ENCODE data around the gene FAM120B. TPM values are rescaled to one million over a fixed set of nuclear protein-coding genes. Genes with fewer than 3 reads are reported as not detected.

The FAM120B gene
- total RNA-seq, 4 donors from 2014 or later, result 25.0 to 32.8 (median 27.5) TPM

DNA sequence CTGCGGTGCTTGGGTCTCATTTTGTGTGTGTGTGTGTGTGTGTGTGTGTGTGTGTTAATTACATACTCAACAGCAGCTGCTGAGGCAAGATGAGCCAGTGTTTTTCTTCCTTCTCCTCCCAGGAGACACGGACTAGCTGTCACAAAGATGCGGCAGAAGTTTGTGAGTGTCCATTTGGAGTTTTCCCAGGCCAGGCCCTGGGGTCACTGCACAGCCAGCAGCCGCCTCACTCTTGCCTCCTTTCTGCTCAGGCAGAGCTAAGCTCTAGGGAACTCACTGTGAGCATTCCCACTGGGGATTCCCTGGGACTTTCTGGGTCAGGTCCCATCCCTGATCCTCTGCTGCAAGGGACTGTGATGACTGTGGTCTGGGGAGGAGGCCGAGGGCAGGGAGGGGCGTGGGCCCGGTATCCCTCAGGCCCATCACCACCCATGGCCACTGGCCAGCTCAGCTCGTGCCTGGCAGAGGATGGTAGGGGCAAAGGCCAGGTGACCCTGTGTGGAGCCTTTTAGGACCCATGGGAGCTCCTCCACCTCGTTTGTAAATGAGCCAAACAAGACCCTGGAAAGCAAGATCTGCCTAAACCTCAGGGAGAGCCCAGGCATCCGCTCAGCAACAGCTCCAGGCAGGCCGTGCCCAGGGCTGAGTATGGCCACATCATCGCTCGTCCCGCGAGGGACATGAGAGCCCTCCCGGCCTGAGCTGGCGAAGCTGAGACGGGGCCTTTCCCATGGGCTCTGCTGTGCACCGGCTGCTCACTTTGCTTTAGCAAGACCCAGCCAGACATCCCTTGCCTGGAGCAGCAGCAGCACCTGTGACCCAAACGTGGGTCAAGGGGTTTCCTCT lies 144.6 kb downstream of the FAM120B start:
- TF ChIP-seq, protein P1, sequence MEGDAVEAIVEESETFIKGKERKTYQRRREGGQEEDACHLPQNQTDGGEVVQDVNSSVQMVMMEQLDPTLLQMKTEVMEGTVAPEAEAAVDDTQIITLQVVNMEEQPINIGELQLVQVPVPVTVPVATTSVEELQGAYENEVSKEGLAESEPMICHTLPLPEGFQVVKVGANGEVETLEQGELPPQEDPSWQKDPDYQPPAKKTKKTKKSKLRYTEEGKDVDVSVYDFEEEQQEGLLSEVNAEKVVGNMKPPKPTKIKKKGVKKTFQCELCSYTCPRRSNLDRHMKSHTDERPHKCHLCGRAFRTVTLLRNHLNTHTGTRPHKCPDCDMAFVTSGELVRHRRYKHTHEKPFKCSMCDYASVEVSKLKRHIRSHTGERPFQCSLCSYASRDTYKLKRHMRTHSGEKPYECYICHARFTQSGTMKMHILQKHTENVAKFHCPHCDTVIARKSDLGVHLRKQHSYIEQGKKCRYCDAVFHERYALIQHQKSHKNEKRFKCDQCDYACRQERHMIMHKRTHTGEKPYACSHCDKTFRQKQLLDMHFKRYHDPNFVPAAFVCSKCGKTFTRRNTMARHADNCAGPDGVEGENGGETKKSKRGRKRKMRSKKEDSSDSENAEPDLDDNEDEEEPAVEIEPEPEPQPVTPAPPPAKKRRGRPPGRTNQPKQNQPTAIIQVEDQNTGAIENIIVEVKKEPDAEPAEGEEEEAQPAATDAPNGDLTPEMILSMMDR (IDR thresholded peaks at IDR 0.05; ENCODE audit: low read depth), result no peak

- TF ChIP-seq, protein P1 (IDR thresholded peaks at IDR 0.05; ENCODE audit: low read depth), result no peak
Observed at GRCh38 chr6:170451762-170452651, 145.4 kb downstream of the FAM120B start.

- TF ChIP-seq, protein P1 (IDR thresholded peaks at IDR 0.05; ENCODE audit: low read depth), result no peak
Observed at GRCh38 chr6:170452767-170453545, 146.4 kb downstream of the FAM120B start.

DNA sequence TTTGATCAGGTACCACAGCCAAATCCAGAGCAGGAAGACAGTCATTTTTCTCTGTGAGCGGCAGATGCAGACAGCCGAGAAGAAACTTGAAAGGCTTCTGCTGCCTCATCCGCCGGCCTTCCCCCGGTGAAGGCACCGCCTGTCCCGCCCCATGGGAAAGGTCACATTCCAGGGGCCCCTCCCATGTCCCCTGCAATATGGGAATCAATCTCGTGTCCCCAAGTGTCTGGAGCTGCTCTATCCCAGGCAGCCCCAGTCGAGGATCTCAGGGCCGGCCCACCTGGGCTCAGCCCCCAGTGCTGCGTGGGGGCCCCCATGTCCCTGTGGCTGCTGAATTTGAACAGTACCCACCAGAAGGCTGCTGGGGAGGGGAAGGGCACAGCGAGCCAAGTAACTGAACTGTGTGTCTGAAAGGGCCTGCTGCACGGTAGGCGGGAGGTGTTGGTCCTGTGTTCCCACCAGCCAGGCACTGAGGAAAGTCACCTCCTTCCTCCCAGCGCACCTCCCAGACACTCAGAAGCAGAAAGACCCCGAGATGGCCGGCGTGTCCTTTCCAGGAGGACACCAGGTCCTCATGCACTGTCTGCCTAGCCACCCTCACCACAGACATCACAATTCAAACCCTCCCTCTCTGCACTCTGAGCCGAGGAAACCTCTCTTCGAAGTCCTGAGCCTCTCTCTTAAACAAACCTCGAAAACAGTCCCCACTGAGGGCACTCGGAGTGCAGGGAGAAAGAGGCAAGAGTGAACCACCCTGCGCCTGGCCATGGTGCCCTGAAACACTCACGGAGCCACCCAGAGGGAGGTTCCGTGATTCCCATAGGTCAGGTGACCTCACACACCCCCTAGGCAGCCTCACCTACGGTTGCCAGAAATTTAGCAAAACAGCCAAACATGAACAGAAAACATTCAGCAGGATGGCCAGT lies 147.3 kb downstream of the FAM120B start:
- TF ChIP-seq, protein P1 (IDR thresholded peaks at IDR 0.05; ENCODE audit: low read depth), result no peak

DNA sequence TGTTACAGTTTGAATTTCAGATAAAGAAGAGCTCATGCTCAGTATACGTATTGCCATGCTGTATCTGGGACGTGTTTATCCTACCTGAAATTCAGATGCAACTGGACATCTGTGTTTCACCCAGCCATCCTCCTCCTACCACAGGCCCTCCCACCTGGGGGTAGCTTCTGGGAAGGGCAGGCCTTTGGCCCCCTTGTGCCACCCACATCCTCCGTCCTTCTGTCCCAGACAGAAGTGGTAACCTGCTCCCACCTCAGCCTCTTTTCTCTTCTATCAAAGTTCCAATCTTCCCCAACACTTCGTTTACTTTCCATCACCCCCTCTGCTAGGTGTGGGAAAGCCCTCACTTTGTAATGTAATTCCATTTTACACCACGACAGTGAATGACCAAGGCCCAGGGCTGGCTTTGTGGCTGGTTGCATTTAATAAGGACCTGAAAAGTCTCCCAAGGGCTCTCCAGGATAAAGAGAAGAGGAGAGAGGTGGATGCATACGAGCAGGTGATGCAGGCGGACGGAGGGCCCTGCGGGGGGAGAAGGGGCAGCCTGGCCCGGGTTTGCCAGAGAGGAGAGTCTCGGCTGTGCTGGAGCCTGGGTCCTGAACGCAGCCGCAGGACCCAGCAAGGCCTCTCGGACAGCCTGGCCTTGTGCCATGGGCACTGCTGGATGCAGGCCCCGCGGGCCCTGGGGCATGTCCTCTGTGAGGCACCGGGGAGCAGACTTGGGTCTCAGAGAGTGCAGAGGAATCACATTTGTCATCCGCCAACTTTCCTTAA lies 148.1 kb downstream of the FAM120B start:
- TF ChIP-seq, protein P1 (IDR thresholded peaks at IDR 0.05; ENCODE audit: low read depth), result no peak

All from subcutaneous adipose tissue (tissue), 4 donors.